ENCODE data around the gene DVL2.

DNA sequence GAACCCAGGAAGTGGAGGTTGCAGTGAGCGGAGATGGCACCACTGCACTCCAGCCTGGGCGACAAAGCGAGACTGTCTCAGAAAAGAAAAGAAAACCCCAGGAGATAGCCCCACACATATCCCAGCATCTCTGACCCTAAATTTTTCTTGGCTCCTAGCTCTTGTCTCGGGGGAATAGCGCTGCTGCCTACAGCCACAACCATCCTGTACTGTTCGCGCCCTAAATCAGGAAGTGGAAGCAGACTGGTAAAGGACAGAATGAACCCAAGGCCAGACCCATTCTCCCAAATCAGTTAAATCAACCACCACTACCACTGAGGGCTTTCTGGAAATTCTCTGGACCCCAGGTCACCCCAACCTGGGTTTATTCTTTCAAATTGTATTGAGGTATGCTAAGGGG is 15.5 kb upstream of the DVL2 start:
- no peak for TF ChIP-seq CTCF (IDR thresholded peaks at IDR 0.05; ENCODE audit: insufficient read depth, low read length, poor library complexity, severe bottlenecking)
- no peak for TF ChIP-seq EZH2phosphoT487 (conservative IDR thresholded peaks at IDR 0.05; ENCODE audit: low read length)
